Measurements from ENCODE around the gene ABCB8. TPM values are rescaled to one million over a fixed set of nuclear protein-coding genes. Genes with fewer than 3 reads are reported as not detected.

ABCB8 gene
- total and polyA plus RNA-seq, 7 experiments from 2014 or later = 13.8 to 88.0 (median 64.4) TPM

DNA sequence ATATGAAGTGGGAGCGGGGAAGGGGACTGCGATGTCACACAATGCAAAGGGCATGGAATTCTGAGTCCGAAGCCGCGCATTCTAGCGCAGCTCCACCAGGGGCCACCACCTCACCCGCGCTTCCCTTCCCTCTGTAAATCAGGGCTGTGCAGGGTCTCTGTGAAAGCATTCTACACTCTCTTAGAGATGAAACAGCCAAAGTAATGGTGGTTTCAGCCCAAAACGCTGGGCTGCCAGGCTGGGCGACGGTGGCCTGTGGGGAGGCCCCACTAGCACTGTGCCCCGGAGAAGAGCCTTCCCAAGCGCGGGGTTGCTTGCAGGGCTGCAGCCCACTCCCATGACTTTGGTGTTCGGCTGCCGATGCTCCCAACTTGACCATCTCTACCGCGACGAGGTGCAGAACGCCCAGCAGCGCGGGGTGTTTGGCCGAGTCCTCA, 15.3 kb upstream of the ABCB8 start:
- DNase-seq (peak in 3 of 9 donors; percentile 22 to 41 (median 35)), ATAC-seq (peak; percentile 8)
- H3K4me1 Mint-ChIP-seq = peaks cover 52 to 90% (median 82%) of the 10 kb centered on the region in 7 donors
- Histone ChIP-seq H3K27ac (ENCODE audit: low read depth, low read length) (peak overlapping the region; percentile 97), H3K4me3 (ENCODE audit: low read length) (peak overlapping the region; percentile 27), H3K36me3 (ENCODE audit: control insufficient read depth in 2 of 3, insufficient read depth in 3 of 3, low read length in 3 of 3) (no peaks in the 10 kb centered on the region), H3K27me3 (ENCODE audit: control insufficient read depth in 2 of 2, insufficient read depth in 2 of 2, low read length in 2 of 2) (no peaks in the 10 kb centered on the region), H3K4me1 (ENCODE audit: control insufficient read depth in 2 of 2, insufficient read depth in 2 of 2, low read length in 2 of 2) (peaks cover 56 to 89% of the 10 kb centered on the region in 2 donors), H3K9me3 (ENCODE audit: control insufficient read depth in 2 of 3, low read length in 3 of 3) (no peaks in the 10 kb centered on the region)
- peaks cover 0 to 5% (median 0%) of the 10 kb centered on the region in 5 donors for H3K27me3 Mint-ChIP-seq
- peaks cover 0 to 4% (median 0%) of the 10 kb centered on the region in 11 donors for H3K9me3 Mint-ChIP-seq
- H3K4me3 Mint-ChIP-seq = peak overlapping the region; percentile 42 to 91 (median 74)
- CTCF ChIA-PET = interaction anchor here (0.7 to 2.4 kb wide), 4 partner anchors 16 to 98 kb away, joined by 3 to 14 read pairs (median 6); partner anchors contain the start of gene ABCB8
- H3K36me3 Mint-ChIP-seq = peaks cover 0 to 20% (median 0%) of the 10 kb centered on the region in 5 donors
- intact Hi-C loops (cut with micrococcal nuclease) = loop anchor here (1.0 to 5.0 kb wide), 12 partner anchors 15 to 691 kb away; partner anchors contain the start of genes ABCB8 (in 2 of the 2), ABCF2 (in 1 of the 2), ACTR3C (in 1 of the 2) and AGAP3 (in 1 of the 2)
- peak overlapping the region; percentile 81 to 99 (median 98) for H3K27ac Mint-ChIP-seq
- POLR2A ChIA-PET = interaction anchor here (0.5 to 4.9 kb wide), 5 partner anchors 14 to 267 kb away, joined by 3 to 34 read pairs (median 6); no protein-coding TSS in a partner anchor

DNA sequence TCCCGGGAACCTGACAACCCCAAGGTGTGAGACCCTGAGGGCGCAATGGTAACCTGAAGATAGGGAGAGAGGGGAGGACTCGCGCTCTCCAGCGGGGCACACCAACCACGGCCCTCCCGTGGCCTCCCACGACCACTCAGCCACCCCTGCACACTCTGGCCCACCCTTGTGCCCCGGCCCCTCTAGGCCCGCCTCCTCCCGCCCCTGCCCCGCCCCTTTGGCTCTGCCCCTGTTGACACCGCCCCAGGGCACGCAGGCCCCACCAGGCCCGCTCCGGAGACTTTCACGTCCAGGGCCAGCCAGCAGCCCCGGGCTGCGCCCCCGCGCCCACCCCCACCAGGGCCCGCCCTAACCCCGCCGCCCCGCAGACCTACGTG, 14.9 kb upstream of the ABCB8 start:
- Mint-ChIP-seq H3K27ac (peak overlapping the region; percentile 96 to 100 (median 99)), H3K27me3 (peaks cover 0 to 7% (median 0%) of the 10 kb centered on the region in 5 donors), H3K4me1 (peaks cover 53 to 90% (median 82%) of the 10 kb centered on the region in 7 donors), H3K9me3 (peaks cover 0 to 4% (median 0%) of the 10 kb centered on the region in 11 donors), H3K36me3 (peaks cover 0 to 20% (median 0%) of the 10 kb centered on the region in 5 donors), H3K4me3 (peak overlapping the region; percentile 78 to 98 (median 92))
- Histone ChIP-seq H3K4me3 (ENCODE audit: low read length) (peak overlapping the region; percentile 27), H3K27me3 (ENCODE audit: control insufficient read depth in 2 of 2, insufficient read depth in 2 of 2, low read length in 2 of 2) (no peaks in the 10 kb centered on the region), H3K27ac (ENCODE audit: low read depth, low read length) (peak overlapping the region; percentile 97), H3K36me3 (ENCODE audit: control insufficient read depth in 2 of 3, insufficient read depth in 3 of 3, low read length in 3 of 3) (no peaks in the 10 kb centered on the region), H3K4me1 (ENCODE audit: control insufficient read depth in 2 of 2, insufficient read depth in 2 of 2, low read length in 2 of 2) (peaks cover 54 to 89% of the 10 kb centered on the region in 2 donors), H3K9me3 (ENCODE audit: control insufficient read depth in 2 of 3, low read length in 3 of 3) (no peaks in the 10 kb centered on the region)
- ATAC-seq = no peak
- ChIA-PET CTCF (interaction anchor here (0.7 to 2.4 kb wide), 6 partner anchors 15 to 291 kb away, joined by 3 to 14 read pairs (median 4); partner anchors contain the start of gene NOS3), POLR2A (interaction anchor here (1.0 to 4.9 kb wide), 8 partner anchors 15 to 645 kb away, joined by 3 to 34 read pairs (median 6); partner anchors contain the start of genes ABCB8, CDK5 and REPIN1)
- intact Hi-C loops (cut with micrococcal nuclease) = loop anchor here (1.0 to 5.0 kb wide), 12 partner anchors 15 to 691 kb away; partner anchors contain the start of genes ABCB8 (in 2 of the 2), ABCF2 (in 1 of the 2), ACTR3C (in 1 of the 2) and AGAP3 (in 1 of the 2)
- no peak for DNase-seq

GRCh38 chr7:151013733-151014497, 14.3 kb upstream of the ABCB8 start:
- Mint-ChIP-seq H3K27ac (peak overlapping the region; percentile 96 to 100 (median 99)), H3K27me3 (peaks cover 0 to 11% (median 0%) of the 10 kb centered on the region in 5 donors), H3K9me3 (peaks cover 0 to 4% (median 0%) of the 10 kb centered on the region in 11 donors), H3K4me1 (peaks cover 54 to 90% (median 78%) of the 10 kb centered on the region in 7 donors), H3K36me3 (peaks cover 0 to 18% (median 0%) of the 10 kb centered on the region in 5 donors), H3K4me3 (peak overlapping the region; percentile 83 to 98 (median 94))
- ChIA-PET CTCF (interaction anchor here (0.7 to 2.4 kb wide), 12 partner anchors 16 to 290 kb away, joined by 3 to 14 read pairs (median 3); partner anchors contain the start of gene NOS3), POLR2A (interaction anchor here (0.6 to 4.9 kb wide), 13 partner anchors 10 to 646 kb away, joined by 3 to 34 read pairs (median 6); partner anchors contain the start of genes ABCB8, CDK5, NUB1 and REPIN1)
- no peaks in the 10 kb centered on the region for H3K36me3 ChIP-seq (ENCODE audit: control insufficient read depth in 2 of 3, insufficient read depth in 3 of 3, low read length in 3 of 3)
- peaks cover 51 to 85% of the 10 kb centered on the region in 2 donors for H3K4me1 ChIP-seq (ENCODE audit: control insufficient read depth in 2 of 2, insufficient read depth in 2 of 2, low read length in 2 of 2)
- H3K4me3 ChIP-seq (ENCODE audit: low read length) = peak overlapping the region; percentile 85
- DNase-seq (peak; percentile 80 to 96 (median 92)), ATAC-seq (peak; percentile 75)
- peak overlapping the region; percentile 97 for H3K27ac ChIP-seq (ENCODE audit: low read depth, low read length)
- no peaks in the 10 kb centered on the region for H3K27me3 ChIP-seq (ENCODE audit: control insufficient read depth in 2 of 2, insufficient read depth in 2 of 2, low read length in 2 of 2)
- H3K9me3 ChIP-seq (ENCODE audit: control insufficient read depth in 2 of 3, low read length in 3 of 3) = no peaks in the 10 kb centered on the region
- intact Hi-C loops (cut with micrococcal nuclease) = loop anchor here (1.0 to 5.0 kb wide), 14 partner anchors 14 to 692 kb away; partner anchors contain the start of genes ABCB8 (in 2 of the 2), ABCF2 (in 1 of the 2), ACTR3C (in 1 of the 2) and AGAP3 (in 1 of the 2)

DNA sequence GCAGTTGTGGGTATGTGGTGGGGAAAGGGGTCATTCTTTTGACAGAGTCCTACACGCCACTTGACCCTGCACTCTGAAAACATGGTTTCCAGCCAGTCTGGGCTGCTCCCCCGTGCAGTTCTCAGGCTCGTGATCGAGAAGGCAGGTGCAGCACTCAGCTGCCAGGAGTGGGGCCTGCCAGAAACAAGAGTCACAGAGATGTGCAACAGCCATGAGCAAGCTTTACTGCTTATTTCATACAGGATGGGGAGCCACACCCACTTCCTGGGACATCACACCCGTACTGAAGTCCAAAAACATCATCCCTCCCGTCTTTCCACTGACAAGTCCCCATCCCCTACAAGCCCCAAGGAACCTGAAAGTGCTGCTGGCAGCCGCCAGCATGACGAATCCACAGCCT, 13.3 kb upstream of the ABCB8 start:
- DNase-seq (peak in 5 of 9 donors; percentile 35 to 54 (median 44)), ATAC-seq (no peak)
- Mint-ChIP-seq H3K36me3 (peaks cover 0 to 18% (median 0%) of the 10 kb centered on the region in 5 donors), H3K4me1 (peaks cover 58 to 91% (median 79%) of the 10 kb centered on the region in 7 donors), H3K4me3 (peak overlapping the region; percentile 83 to 98 (median 94)), H3K27ac (peak overlapping the region; percentile 96 to 100 (median 99)), H3K27me3 (peaks cover 0 to 18% (median 0%) of the 10 kb centered on the region in 5 donors), H3K9me3 (peaks cover 0 to 4% (median 0%) of the 10 kb centered on the region in 11 donors)
- ChIA-PET CTCF (interaction anchor here (0.7 to 4.8 kb wide), 12 partner anchors 14 to 47 kb away, joined by 3 to 35 read pairs (median 3); partner anchors contain the start of genes ABCB8 and NOS3), POLR2A (interaction anchor here (0.7 to 4.9 kb wide), 10 partner anchors 11 to 70 kb away, joined by 3 to 34 read pairs (median 4); partner anchors contain the start of gene ABCB8)
- H3K27ac ChIP-seq (ENCODE audit: low read depth, low read length) = peak overlapping the region; percentile 97
- H3K4me3 ChIP-seq (ENCODE audit: low read length) = no peak overlapping the region
- no peaks in the 10 kb centered on the region for H3K36me3 ChIP-seq (ENCODE audit: control insufficient read depth in 2 of 3, insufficient read depth in 3 of 3, low read length in 3 of 3)
- peaks cover 52 to 81% of the 10 kb centered on the region in 2 donors for H3K4me1 ChIP-seq (ENCODE audit: control insufficient read depth in 2 of 2, insufficient read depth in 2 of 2, low read length in 2 of 2)
- H3K27me3 ChIP-seq (ENCODE audit: control insufficient read depth in 2 of 2, insufficient read depth in 2 of 2, low read length in 2 of 2) = no peaks in the 10 kb centered on the region
- intact Hi-C loops (cut with micrococcal nuclease) = loop anchor here (1.0 to 5.0 kb wide), 5 partner anchors 26 to 693 kb away; partner anchors contain the start of genes ABCF2 (in 1 of the 2), ACTR3C (in 1 of the 2), FASTK (in 1 of the 2) and LRRC61 (in 1 of the 2)
- H3K9me3 ChIP-seq (ENCODE audit: control insufficient read depth in 2 of 3, low read length in 3 of 3) = no peaks in the 10 kb centered on the region

GRCh38 chr7:151015967-151016366, 12.3 kb upstream of the ABCB8 start:
- intact Hi-C loops (cut with micrococcal nuclease) = loop anchor here in 1 of 2 donors (2.0 kb wide), 1 partner anchor 27 kb away; no protein-coding TSS in a partner anchor
- ATAC-seq (no peak), DNase-seq (no peak)
- H3K27me3 Mint-ChIP-seq = peaks cover 0 to 28% (median 0%) of the 10 kb centered on the region in 5 donors
- H3K27ac Mint-ChIP-seq = peak overlapping the region in 8 of 9 donors; percentile 87 to 100 (median 95)
- peaks cover 49 to 86% (median 70%) of the 10 kb centered on the region in 7 donors for H3K4me1 Mint-ChIP-seq
- H3K27ac ChIP-seq (ENCODE audit: low read depth, low read length) = peak overlapping the region; percentile 97
- peaks cover 0 to 18% (median 0%) of the 10 kb centered on the region in 5 donors for H3K36me3 Mint-ChIP-seq
- H3K27me3 ChIP-seq (ENCODE audit: control insufficient read depth in 2 of 2, insufficient read depth in 2 of 2, low read length in 2 of 2) = no peaks in the 10 kb centered on the region
- peaks cover 0 to 4% (median 0%) of the 10 kb centered on the region in 11 donors for H3K9me3 Mint-ChIP-seq
- H3K36me3 ChIP-seq (ENCODE audit: control insufficient read depth in 2 of 3, insufficient read depth in 3 of 3, low read length in 3 of 3) = no peaks in the 10 kb centered on the region
- no peak overlapping the region for H3K4me3 ChIP-seq (ENCODE audit: low read length)
- CTCF ChIA-PET = interaction anchor here (1.0 to 5.2 kb wide), 5 partner anchors 10 to 54 kb away, joined by 3 to 52 read pairs (median 3); partner anchors contain the start of gene ABCB8
- peak overlapping the region in 9 of 10 donors; percentile 38 to 91 (median 58) for H3K4me3 Mint-ChIP-seq
- peaks cover 43 to 71% of the 10 kb centered on the region in 2 donors for H3K4me1 ChIP-seq (ENCODE audit: control insufficient read depth in 2 of 2, insufficient read depth in 2 of 2, low read length in 2 of 2)
- POLR2A ChIA-PET = interaction anchor here (0.9 to 3.9 kb wide), 4 partner anchors 8 to 40 kb away, joined by 3 to 21 read pairs (median 4); no protein-coding TSS in a partner anchor
- H3K9me3 ChIP-seq (ENCODE audit: control insufficient read depth in 2 of 3, low read length in 3 of 3) = no peaks in the 10 kb centered on the region

Measured in naive thymus-derived CD4-positive, alpha-beta T cell (primary cell).